HCT116 (cell line): Measurements from ENCODE around the gene SIL1. TPM values are rescaled to one million over a fixed set of nuclear protein-coding genes. Genes with fewer than 3 reads are reported as not detected.

ENCODE experiments used
- ATAC-seq: fragments of 200-7000 bp; cut with Tn5 transposase; 2 replicates; pipeline ENCODE4 v1.9.1; 2020; ENCODE audit warnings: mild to moderate bottlenecking, moderate library complexity
- BruUV-seq: library from RNA; stranded (reverse); fragments of 400-500 nt; replicated peaks from 2 replicates; lab custom pipeline; 2021; lab: Mats Ljungman, UMichigan
- CTCF ChIA-PET: fragments of 300-600 bp; sonication (Branson Sonifier 250); formaldehyde crosslinking; loops from one replicate; lab custom pipeline; 2021; ENCODE audit warnings: antibody characterized with exemption; lab: Charles Lee
- POLR2A ChIA-PET: fragments of 300-600, 350-600 bp; sonication (Branson Sonifier 250); formaldehyde crosslinking; loops from one replicate; lab custom pipeline; 2021; ENCODE audit warnings: antibody characterized with exemption; lab: Charles Lee
- RAD21 ChIA-PET, 2 experiments: fragments of 300-600 bp; sonication (Branson Sonifier 250); formaldehyde crosslinking; loops; one replicate each; lab custom pipeline; 2023; ENCODE audit warnings: low total read pairs in 2 of 2; ENCODE audit not compliant: uncharacterized antibody in 2 of 2, unreplicated experiment in 2 of 2, low non-redundant PET in 1 of 2; lab: Charles Lee
- DNase-seq: peaks from one replicate; pipeline ENCODE4 v3.0.0-alpha.2; 2010; ENCODE audit warnings: low read depth, low spot score
- H2AFZ ChIP-seq: fragments of 200-600 bp; shearing (Covaris generic), sonication (generic); 2 replicates; pipeline ENCODE4 v1.6.1; 2017; ENCODE audit warnings: low read depth, mixed run types, mixed read lengths, antibody characterized with exemption, low read length; ENCODE audit not compliant: poor library complexity, severe bottlenecking
- H3K27ac ChIP-seq: 2 replicates; pipeline ENCODE4 v1.5.1; 2012; ENCODE audit warnings: low read depth, low read length
- H3K27me3 ChIP-seq: fragments of 200-600 bp; sonication (generic); 2 replicates; pipeline ENCODE4 v1.6.1; 2016; ENCODE audit warnings: mixed run types, low read length, mixed read lengths; ENCODE audit not compliant: insufficient read depth
- H3K36me3 ChIP-seq, 2 experiments: fragments of 200-500 bp in 1 of 2; fragments of 200-600 bp in 1 of 2; sonication (Bioruptor generic) in 1 of 2; sonication (generic) in 1 of 2; 2 replicates each; pipeline versions ENCODE4 v1.5.1 to v1.6.1; 2014 to 2016; ENCODE audit warnings: low read length in 2 of 2, inconsistent platforms in 1 of 2, mixed read lengths in 1 of 2, mixed run types in 1 of 2; ENCODE audit not compliant: insufficient read depth in 2 of 2, control insufficient read depth in 1 of 2
- H3K4me1 ChIP-seq, 2 experiments: fragments of 200-600 bp in 1 of 2; sonication (generic) in 1 of 2; 2 replicates each; pipeline versions ENCODE4 v1.5.1 to v1.6.1; 2012 to 2017; ENCODE audit warnings: low read length in 2 of 2, inconsistent platforms in 1 of 2, mild to moderate bottlenecking in 1 of 2, mixed read lengths in 1 of 2, mixed run types in 1 of 2, moderate library complexity in 1 of 2; ENCODE audit not compliant: insufficient read depth in 2 of 2, control insufficient read depth in 1 of 2
- H3K4me2 ChIP-seq: fragments of 200-600 bp; sonication (generic); 2 replicates; pipeline ENCODE4 v1.6.1; 2017; ENCODE audit warnings: mixed run types, low read length, mixed read lengths
- H3K4me3 ChIP-seq, 2 experiments: fragments of 200-600 bp in 1 of 2; sonication (generic) in 1 of 2; replicated peaks in 1 of 2; 2 replicates each; pipeline ENCODE4 v1.5.1; 2011 to 2016; ENCODE audit warnings: low read length in 2 of 2, control low read depth in 1 of 2, low read depth in 1 of 2, mild to moderate bottlenecking in 1 of 2, mixed read lengths in 1 of 2, mixed run types in 1 of 2
- H3K79me2 ChIP-seq: fragments of 200-600 bp; sonication (generic); 2 replicates; pipeline ENCODE4 v1.6.1; 2017; ENCODE audit warnings: mild to moderate bottlenecking, mixed run types, low read length, moderate library complexity, mixed read lengths; ENCODE audit not compliant: insufficient read depth
- H3K9ac ChIP-seq: fragments of 200-600 bp; sonication (generic); 2 replicates; pipeline ENCODE4 v1.6.1; 2016; ENCODE audit warnings: low read length, mixed read lengths
- H3K9me2 ChIP-seq: fragments of 200-600 bp; sonication (generic), shearing (Covaris generic); 2 replicates; pipeline ENCODE4 v1.6.1; 2017; ENCODE audit warnings: mixed run types, mild to moderate bottlenecking, moderate library complexity; ENCODE audit not compliant: insufficient read depth
- H3K9me3 ChIP-seq, 2 experiments: fragments of 200-500 bp in 1 of 2; fragments of 200-600 bp in 1 of 2; sonication (Bioruptor generic) in 1 of 2; sonication (generic) in 1 of 2; 2 replicates each; pipeline ENCODE4 v1.6.1; 2014 to 2017; ENCODE audit warnings: low read length in 2 of 2, mixed read lengths in 2 of 2, inconsistent platforms in 1 of 2, low read depth in 1 of 2, mild to moderate bottlenecking in 1 of 2, mixed run types in 1 of 2, moderate library complexity in 1 of 2; ENCODE audit not compliant: control insufficient read depth in 1 of 2, insufficient read depth in 1 of 2
- H4K20me1 ChIP-seq: fragments of 200-600 bp; sonication (generic), shearing (Covaris generic); 2 replicates; pipeline ENCODE4 v1.6.1; 2017; ENCODE audit warnings: mixed run types, mild to moderate bottlenecking, moderate library complexity; ENCODE audit not compliant: insufficient read depth
- CBX3 ChIP-seq: IDR thresholded peaks from 2 replicates; pipeline ENCODE4 v1.6.1; 2012; ENCODE audit warnings: low read depth
- ELF1 ChIP-seq: IDR thresholded peaks from 2 replicates; pipeline ENCODE4 v1.6.1; 2012; ENCODE audit warnings: low read depth, borderline replicate concordance
- EZH2 ChIP-seq: fragments of 200-600 bp; sonication (generic); IDR thresholded peaks from 2 replicates; pipeline ENCODE4 v1.6.1; 2017; ENCODE audit warnings: antibody characterized with exemption, mixed run types
- POLR2A ChIP-seq: IDR thresholded peaks from 2 replicates; pipeline ENCODE4 v1.7.0; 2011; ENCODE audit warnings: borderline replicate concordance; ENCODE audit not compliant: insufficient read depth, insufficient read length; ENCODE audit errors: extremely low read depth
- SIN3A ChIP-seq: IDR thresholded peaks from 2 replicates; pipeline ENCODE4 v1.6.1; 2012; ENCODE audit warnings: low read depth
- intact Hi-C: fragments of 100-400 bp; cut with micrococcal nuclease; formaldehyde crosslinking; loops from 2 replicates; pipeline ENCODE4 v1.10.0; 2022
- total RNA-seq: library from RNA; stranded (reverse); gene quantifications from one replicate; pipeline ENCODE4 v1.2.1, GENCODE V29; 2021; ENCODE audit not compliant: unreplicated experiment
- TF ChIP-seq, protein P1 (sequence below), 3 experiments: fragments of 200-600 bp in 1 of 3; sonication (generic) in 1 of 3; IDR thresholded peaks in 2 of 3; conservative IDR thresholded peaks in 1 of 3; 2 replicates each; pipeline ENCODE4 v1.5.1; 2012 to 2017; ENCODE audit warnings: low read depth in 2 of 3, low read length in 2 of 3, antibody characterized with exemption in 1 of 3, borderline replicate concordance in 1 of 3, control low read depth in 1 of 3, mild to moderate bottlenecking in 1 of 3, mixed read lengths in 1 of 3, mixed run types in 1 of 3, moderate library complexity in 1 of 3; ENCODE audit not compliant: insufficient read depth in 1 of 3
- TF ChIP-seq, protein P2 (sequence below): IDR thresholded peaks from 2 replicates; pipeline ENCODE4 v1.6.1; 2012
- TF ChIP-seq, protein P3 (sequence below): IDR thresholded peaks from 2 replicates; pipeline ENCODE4 v1.6.1; 2012; ENCODE audit warnings: low read depth

SIL1 gene
- total RNA-seq, 1 experiment from 2014 or later = 34.0 TPM

DNA sequence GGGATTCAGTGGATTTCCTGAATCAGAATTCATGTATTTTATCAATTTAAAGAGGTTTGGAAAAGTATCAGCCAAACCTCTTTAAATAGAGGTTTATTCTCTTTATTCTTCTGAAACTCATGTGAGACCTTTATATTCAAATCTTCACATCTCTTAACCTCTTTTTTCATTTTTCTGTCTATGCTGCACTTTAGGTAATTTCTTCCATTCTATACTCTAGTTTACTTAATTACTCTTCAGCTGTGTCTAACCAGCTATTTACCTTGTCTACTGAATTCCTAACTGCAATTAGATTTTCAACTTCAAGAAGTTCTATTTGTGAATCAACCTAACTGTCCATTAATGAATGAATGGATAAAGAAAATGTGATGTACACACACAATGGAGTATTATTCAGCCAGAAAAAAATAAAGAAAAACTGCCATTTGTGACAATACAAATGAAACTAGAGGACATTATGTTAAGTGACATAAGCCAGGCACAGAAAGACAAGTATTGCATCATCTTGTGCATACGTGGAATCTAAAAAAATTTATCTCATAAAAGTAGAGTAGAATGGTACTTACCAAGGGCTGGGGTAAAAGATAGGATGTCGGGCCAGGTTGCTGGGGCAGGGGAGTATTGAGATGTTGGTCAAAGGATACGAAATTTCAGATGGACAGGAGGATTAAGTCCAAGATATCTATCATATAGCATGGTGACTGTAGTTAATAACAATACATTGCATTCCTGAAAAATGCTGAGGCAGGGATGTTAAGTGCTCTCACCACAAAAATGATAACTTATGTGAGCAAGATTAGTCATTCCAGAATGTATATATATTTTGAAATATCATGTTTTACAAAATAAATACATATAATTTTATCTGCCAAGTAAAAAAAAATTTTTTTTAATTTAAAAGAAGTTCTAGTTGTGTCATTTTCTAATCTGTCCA is 193.5 kb downstream of the SIL1 start:
- no peaks in the 10 kb centered on the region for H3K36me3 ChIP-seq
- no peaks in the 10 kb centered on the region for H3K9me3 ChIP-seq
- H4K20me1 ChIP-seq = no peaks in the 10 kb centered on the region
- H3K9me2 ChIP-seq = no peaks in the 10 kb centered on the region
- no peak overlapping the region for H2AFZ ChIP-seq
- no TSS peak for BruUV-seq
- DNase-seq (no peak), ATAC-seq (no peak)
- no peak overlapping the region for H3K27ac ChIP-seq
- intact Hi-C loops = no loop called here
- H3K79me2 ChIP-seq = no peaks in the 10 kb centered on the region
- no peak overlapping the region for H3K4me3 ChIP-seq
- H3K27me3 ChIP-seq = no peaks in the 10 kb centered on the region
- ChIA-PET POLR2A (no interaction called here), RAD21 (no interaction called here), CTCF (no interaction called here)
- TF ChIP-seq EZH2 (no peak), POLR2A (no peak), SIN3A (no peak), ELF1 (no peak), CBX3 (no peak)
- TF ChIP-seq, protein P1, sequence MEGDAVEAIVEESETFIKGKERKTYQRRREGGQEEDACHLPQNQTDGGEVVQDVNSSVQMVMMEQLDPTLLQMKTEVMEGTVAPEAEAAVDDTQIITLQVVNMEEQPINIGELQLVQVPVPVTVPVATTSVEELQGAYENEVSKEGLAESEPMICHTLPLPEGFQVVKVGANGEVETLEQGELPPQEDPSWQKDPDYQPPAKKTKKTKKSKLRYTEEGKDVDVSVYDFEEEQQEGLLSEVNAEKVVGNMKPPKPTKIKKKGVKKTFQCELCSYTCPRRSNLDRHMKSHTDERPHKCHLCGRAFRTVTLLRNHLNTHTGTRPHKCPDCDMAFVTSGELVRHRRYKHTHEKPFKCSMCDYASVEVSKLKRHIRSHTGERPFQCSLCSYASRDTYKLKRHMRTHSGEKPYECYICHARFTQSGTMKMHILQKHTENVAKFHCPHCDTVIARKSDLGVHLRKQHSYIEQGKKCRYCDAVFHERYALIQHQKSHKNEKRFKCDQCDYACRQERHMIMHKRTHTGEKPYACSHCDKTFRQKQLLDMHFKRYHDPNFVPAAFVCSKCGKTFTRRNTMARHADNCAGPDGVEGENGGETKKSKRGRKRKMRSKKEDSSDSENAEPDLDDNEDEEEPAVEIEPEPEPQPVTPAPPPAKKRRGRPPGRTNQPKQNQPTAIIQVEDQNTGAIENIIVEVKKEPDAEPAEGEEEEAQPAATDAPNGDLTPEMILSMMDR (IDR thresholded peaks at IDR 0.05 in 2 of 3, conservative IDR thresholded peaks at IDR 0.05 in 1 of 3; ENCODE audit: borderline replicate concordance in 1 of 3, insufficient read depth in 1 of 3, low read depth in 2 of 3, low read length in 2 of 3) = no peak
- TF ChIP-seq, protein P2, sequence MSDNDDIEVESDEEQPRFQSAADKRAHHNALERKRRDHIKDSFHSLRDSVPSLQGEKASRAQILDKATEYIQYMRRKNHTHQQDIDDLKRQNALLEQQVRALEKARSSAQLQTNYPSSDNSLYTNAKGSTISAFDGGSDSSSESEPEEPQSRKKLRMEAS = no peak
- TF ChIP-seq, protein P3, sequence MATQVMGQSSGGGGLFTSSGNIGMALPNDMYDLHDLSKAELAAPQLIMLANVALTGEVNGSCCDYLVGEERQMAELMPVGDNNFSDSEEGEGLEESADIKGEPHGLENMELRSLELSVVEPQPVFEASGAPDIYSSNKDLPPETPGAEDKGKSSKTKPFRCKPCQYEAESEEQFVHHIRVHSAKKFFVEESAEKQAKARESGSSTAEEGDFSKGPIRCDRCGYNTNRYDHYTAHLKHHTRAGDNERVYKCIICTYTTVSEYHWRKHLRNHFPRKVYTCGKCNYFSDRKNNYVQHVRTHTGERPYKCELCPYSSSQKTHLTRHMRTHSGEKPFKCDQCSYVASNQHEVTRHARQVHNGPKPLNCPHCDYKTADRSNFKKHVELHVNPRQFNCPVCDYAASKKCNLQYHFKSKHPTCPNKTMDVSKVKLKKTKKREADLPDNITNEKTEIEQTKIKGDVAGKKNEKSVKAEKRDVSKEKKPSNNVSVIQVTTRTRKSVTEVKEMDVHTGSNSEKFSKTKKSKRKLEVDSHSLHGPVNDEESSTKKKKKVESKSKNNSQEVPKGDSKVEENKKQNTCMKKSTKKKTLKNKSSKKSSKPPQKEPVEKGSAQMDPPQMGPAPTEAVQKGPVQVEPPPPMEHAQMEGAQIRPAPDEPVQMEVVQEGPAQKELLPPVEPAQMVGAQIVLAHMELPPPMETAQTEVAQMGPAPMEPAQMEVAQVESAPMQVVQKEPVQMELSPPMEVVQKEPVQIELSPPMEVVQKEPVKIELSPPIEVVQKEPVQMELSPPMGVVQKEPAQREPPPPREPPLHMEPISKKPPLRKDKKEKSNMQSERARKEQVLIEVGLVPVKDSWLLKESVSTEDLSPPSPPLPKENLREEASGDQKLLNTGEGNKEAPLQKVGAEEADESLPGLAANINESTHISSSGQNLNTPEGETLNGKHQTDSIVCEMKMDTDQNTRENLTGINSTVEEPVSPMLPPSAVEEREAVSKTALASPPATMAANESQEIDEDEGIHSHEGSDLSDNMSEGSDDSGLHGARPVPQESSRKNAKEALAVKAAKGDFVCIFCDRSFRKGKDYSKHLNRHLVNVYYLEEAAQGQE = no peak
- H3K4me1 ChIP-seq = no peaks in the 10 kb centered on the region
- H3K9ac ChIP-seq = no peak overlapping the region
- no peak overlapping the region for H3K4me2 ChIP-seq
